HL-60 (cell line): ENCODE measurements around the gene RRP1.

Experiments
- DNase-seq, 2 experiments: peaks; one replicate each; pipeline ENCODE4 v3.0.0-alpha.2; 2010 to 2020; ENCODE audit warnings: low read depth in 1 of 2, low spot score in 1 of 2
- H3K27ac ChIP-seq: fragments of 250-450 bp; sonication (Bioruptor Pico); replicated peaks from 2 replicates; pipeline ENCODE4 v1.5.1; 2020; ENCODE audit warnings: mild to moderate bottlenecking, moderate library complexity
- H3K27me3 ChIP-seq: fragments of 250-450 bp; sonication (Bioruptor Pico); 2 replicates; pipeline ENCODE4 v1.5.1; 2021; ENCODE audit warnings: mild to moderate bottlenecking, moderate library complexity; ENCODE audit not compliant: insufficient read depth, poor library complexity, severe bottlenecking
- H3K4me3 ChIP-seq: replicated peaks from 2 replicates; pipeline ENCODE4 v1.5.1; 2011; ENCODE audit warnings: mild to moderate bottlenecking, control low read depth, low read length; ENCODE audit not compliant: insufficient read depth
- CTCF ChIP-seq: IDR thresholded peaks from one replicate; pipeline ENCODE4 v1.5.1; 2011; ENCODE audit warnings: low read length, control low read depth, inconsistent platforms; ENCODE audit not compliant: insufficient read depth
- GABPA ChIP-seq: IDR thresholded peaks from 2 replicates; pipeline ENCODE4 v1.6.1; 2012; ENCODE audit warnings: low read depth
- POLR2AphosphoS5 ChIP-seq: IDR thresholded peaks from 2 replicates; pipeline ENCODE4 v1.6.1; 2012; ENCODE audit warnings: low read depth
- REST ChIP-seq: IDR thresholded peaks from 2 replicates; pipeline ENCODE4 v1.6.1; 2012; ENCODE audit warnings: low read depth; ENCODE audit not compliant: insufficient replicate concordance
- SPI1 ChIP-seq: IDR thresholded peaks from 2 replicates; pipeline ENCODE4 v1.6.1; 2012; ENCODE audit warnings: low read depth, mild to moderate bottlenecking, borderline replicate concordance

The RRP1 gene

GRCh38 chr21:43846430-43846829 is 57.1 kb downstream of the RRP1 start:
- Histone ChIP-seq H3K27ac (no peak overlapping the region), H3K27me3 (no peaks in the 10 kb centered on the region), H3K4me3 (no peak overlapping the region)
- TF ChIP-seq CTCF: no peak
- TF ChIP-seq SPI1: no peak
- no peak for TF ChIP-seq GABPA
- TF ChIP-seq REST: no peak
- no peak for TF ChIP-seq POLR2AphosphoS5
- DNase-seq: no peak

GRCh38 chr21:43847301-43847700 is 57.9 kb downstream of the RRP1 start:
- Histone ChIP-seq H3K27ac (no peak overlapping the region), H3K4me3 (no peak overlapping the region), H3K27me3 (no peaks in the 10 kb centered on the region)
- TF ChIP-seq GABPA (no peak), SPI1 (no peak), POLR2AphosphoS5 (no peak)
- DNase-seq: no peak

- Histone ChIP-seq H3K27me3 (no peaks in the 10 kb centered on the region), H3K4me3 (no peak overlapping the region), H3K27ac (no peak overlapping the region)
- TF ChIP-seq POLR2AphosphoS5 (no peak), CTCF (no peak), GABPA (no peak), SPI1 (no peak), REST (no peak)
- DNase-seq: no peak
Observed at GRCh38 chr21:43848771-43849170, 59.4 kb downstream of the RRP1 start.

GRCh38 chr21:43849532-43850299 is 60.3 kb downstream of the RRP1 start:
- H3K27ac ChIP-seq: no peak overlapping the region
- DNase-seq: no peak
- H3K27me3 ChIP-seq: no peaks in the 10 kb centered on the region
- H3K4me3 ChIP-seq: no peak overlapping the region
- TF ChIP-seq POLR2AphosphoS5: no peak
